Mesenchymal stem cell (in vitro differentiated cells and primary cell): ENCODE data around the gene SPTBN1.

ENCODE experiments used
- DNase-seq: peaks from one replicate; pipeline ENCODE4 v3.0.0-alpha.2; 2013
- H2AFZ ChIP-seq: one replicate; pipeline ENCODE4 v1.6.1; 2013; ENCODE audit warnings: low read depth, mild to moderate bottlenecking, control low read depth, inconsistent platforms, low read length, moderate library complexity
- H2AK5ac ChIP-seq: 2 replicates; pipeline ENCODE4 v1.6.1; 2013; ENCODE audit warnings: low read length, moderate library complexity, mild to moderate bottlenecking, inconsistent platforms; ENCODE audit not compliant: severe bottlenecking
- H2BK120ac ChIP-seq: one replicate; pipeline ENCODE4 v1.6.1; 2013; ENCODE audit warnings: low read depth, mild to moderate bottlenecking, inconsistent platforms, low read length, moderate library complexity
- H2BK12ac ChIP-seq, 2 experiments: one replicate each; pipeline ENCODE4 v1.6.1; 2013; ENCODE audit warnings: inconsistent platforms in 2 of 2, low read length in 2 of 2, mild to moderate bottlenecking in 2 of 2, moderate library complexity in 2 of 2, control low read depth in 1 of 2
- H2BK15ac ChIP-seq: one replicate; pipeline ENCODE4 v1.6.1; 2013; ENCODE audit warnings: mild to moderate bottlenecking, low read depth, inconsistent platforms; ENCODE audit not compliant: poor library complexity, severe bottlenecking
- H2BK5ac ChIP-seq: 2 replicates; pipeline ENCODE4 v1.6.1; 2013; ENCODE audit warnings: low read depth, mild to moderate bottlenecking, low read length, control low read depth, inconsistent platforms; ENCODE audit not compliant: poor library complexity, severe bottlenecking
- H3K14ac ChIP-seq, 2 experiments: one replicate each; pipeline ENCODE4 v1.6.1; 2013; ENCODE audit warnings: inconsistent platforms in 2 of 2, low read length in 2 of 2, control low read depth in 1 of 2, mild to moderate bottlenecking in 1 of 2, moderate library complexity in 1 of 2
- H3K18ac ChIP-seq, 2 experiments: one replicate each; pipeline ENCODE4 v1.6.1; 2013; ENCODE audit warnings: inconsistent platforms in 2 of 2, low read length in 2 of 2, control low read depth in 1 of 2, low read depth in 1 of 2, mild to moderate bottlenecking in 1 of 2
- H3K23ac ChIP-seq, 2 experiments: one replicate each; pipeline ENCODE4 v1.6.1; 2013; ENCODE audit warnings: inconsistent platforms in 2 of 2, low read length in 2 of 2, mild to moderate bottlenecking in 2 of 2, moderate library complexity in 2 of 2, control low read depth in 1 of 2
- H3K27ac ChIP-seq: 2 replicates; pipeline ENCODE4 v1.5.1; 2013; ENCODE audit warnings: mild to moderate bottlenecking, moderate library complexity, low read length, control low read depth, inconsistent platforms; ENCODE audit not compliant: poor library complexity, severe bottlenecking
- H3K27me3 ChIP-seq, 2 experiments: 2 replicates each; pipeline versions ENCODE4 v1.6.1 to v1.7.0; 2013; ENCODE audit warnings: low read length in 2 of 2, mild to moderate bottlenecking in 2 of 2, moderate library complexity in 2 of 2, control low read depth in 1 of 2, inconsistent platforms in 1 of 2; ENCODE audit not compliant: control insufficient read depth in 1 of 2, insufficient read depth in 1 of 2
- H3K36me3 ChIP-seq, 2 experiments: 2 replicates each; pipeline versions ENCODE4 v1.6.1 to v1.7.0; 2013; ENCODE audit warnings: low read length in 2 of 2, control low read depth in 1 of 2, inconsistent platforms in 1 of 2, low read depth in 1 of 2, mild to moderate bottlenecking in 1 of 2; ENCODE audit not compliant: insufficient read depth in 2 of 2, control insufficient read depth in 1 of 2
- H3K4ac ChIP-seq, 2 experiments: one replicate each; pipeline ENCODE4 v1.6.1; 2013; ENCODE audit warnings: inconsistent platforms in 2 of 2, low read length in 2 of 2, mild to moderate bottlenecking in 2 of 2, moderate library complexity in 2 of 2, control low read depth in 1 of 2, low read depth in 1 of 2
- H3K4me1 ChIP-seq: 2 replicates; pipeline ENCODE4 v1.6.1; 2013; ENCODE audit warnings: low read depth, low read length, control low read depth; ENCODE audit not compliant: control insufficient read depth, insufficient read depth
- H3K4me2 ChIP-seq: 2 replicates; pipeline ENCODE4 v1.6.1; 2013; ENCODE audit warnings: low read length, mild to moderate bottlenecking, inconsistent platforms; ENCODE audit not compliant: poor library complexity, severe bottlenecking
- H3K4me3 ChIP-seq, 2 experiments: 2 replicates each; pipeline versions ENCODE4 v1.5.1 to v1.7.0; 2013; ENCODE audit warnings: low read length in 2 of 2, mild to moderate bottlenecking in 2 of 2, control low read depth in 1 of 2, low read depth in 1 of 2; ENCODE audit not compliant: insufficient read depth in 1 of 2
- H3K79me1 ChIP-seq: replicated peaks from 2 replicates; pipeline ENCODE4 v1.6.1; 2013; ENCODE audit warnings: mild to moderate bottlenecking, control low read depth, low read length, inconsistent platforms; ENCODE audit not compliant: poor library complexity, severe bottlenecking
- H3K9ac ChIP-seq: 2 replicates; pipeline ENCODE4 v1.7.0; 2013; ENCODE audit warnings: mild to moderate bottlenecking, low read length, moderate library complexity
- H3K9me3 ChIP-seq: 2 replicates; pipeline ENCODE4 v1.7.0; 2013; ENCODE audit warnings: mild to moderate bottlenecking, low read length; ENCODE audit not compliant: control insufficient read depth
- H4K8ac ChIP-seq: one replicate; pipeline ENCODE4 v1.6.1; 2013; ENCODE audit warnings: inconsistent platforms, mild to moderate bottlenecking, low read length, moderate library complexity
- H4K91ac ChIP-seq: one replicate; pipeline ENCODE4 v1.6.1; 2013; ENCODE audit warnings: mild to moderate bottlenecking, low read length, inconsistent platforms
- WGBS: methylation state at CpG from one replicate; pipeline ENCODE4 v1.1.7; 2013; ENCODE audit warnings: mixed read lengths; 5-methylcytosine and 5-hydroxymethylcytosine counted together

SPTBN1 gene

GRCh38 chr2:54626131-54626530 lies 170.0 kb downstream of the SPTBN1 start:
- H3K14ac ChIP-seq, result no peak overlapping the region
- no peak overlapping the region for H3K27ac ChIP-seq
- H2AK5ac ChIP-seq, result no peak overlapping the region
- H3K36me3 ChIP-seq, result peaks cover 59 to 95% of the 10 kb centered on the region in 2 experiments
- H2BK5ac ChIP-seq, result no peak overlapping the region
- H2AFZ ChIP-seq, result no peak overlapping the region
- peaks cover 32% of the 10 kb centered on the region for H3K79me1 ChIP-seq
- H3K4me1 ChIP-seq, result peaks cover 15% of the 10 kb centered on the region
- H3K4me3 ChIP-seq, result no peak overlapping the region
- H3K18ac ChIP-seq, result no peak overlapping the region
- no peak for DNase-seq
- H3K4ac ChIP-seq, result no peak overlapping the region
- H3K4me2 ChIP-seq, result no peak overlapping the region
- H4K91ac ChIP-seq, result no peak overlapping the region
- H2BK120ac ChIP-seq, result no peak overlapping the region
- no peaks in the 10 kb centered on the region for H3K27me3 ChIP-seq
- no peak overlapping the region for H3K9ac ChIP-seq
- H3K9me3 ChIP-seq, result no peaks in the 10 kb centered on the region
- H3K23ac ChIP-seq, result no peak overlapping the region
- no peak overlapping the region for H4K8ac ChIP-seq
- WGBS, result 89% methylated on average over 7 of the region's 7 CpGs
- no peak overlapping the region for H2BK12ac ChIP-seq
- H2BK15ac ChIP-seq, result no peak overlapping the region

- H3K9me3 ChIP-seq, result no peaks in the 10 kb centered on the region
- peaks cover 15% of the 10 kb centered on the region for H3K4me1 ChIP-seq
- no peak overlapping the region for H3K23ac ChIP-seq
- H2AK5ac ChIP-seq, result peak overlapping the region; percentile 12
- peaks cover 28% of the 10 kb centered on the region for H3K79me1 ChIP-seq
- H3K14ac ChIP-seq, result no peak overlapping the region
- no peak overlapping the region for H2BK120ac ChIP-seq
- no peak overlapping the region for H2BK12ac ChIP-seq
- no peak overlapping the region for H3K27ac ChIP-seq
- H3K9ac ChIP-seq, result no peak overlapping the region
- H4K8ac ChIP-seq, result peak overlapping the region; percentile 55
- no peak overlapping the region for H3K18ac ChIP-seq
- H3K4me2 ChIP-seq, result no peak overlapping the region
- H3K27me3 ChIP-seq, result no peaks in the 10 kb centered on the region
- DNase-seq, result no peak
- peaks cover 64 to 95% of the 10 kb centered on the region in 2 experiments for H3K36me3 ChIP-seq
- H4K91ac ChIP-seq, result no peak overlapping the region
- H2AFZ ChIP-seq, result no peak overlapping the region
- H2BK5ac ChIP-seq, result no peak overlapping the region
- H3K4ac ChIP-seq, result no peak overlapping the region
- no peak overlapping the region for H2BK15ac ChIP-seq
- WGBS, result 100% methylated on average over 2 of the region's 2 CpGs
- no peak overlapping the region for H3K4me3 ChIP-seq
These were observed 170.8 kb downstream of the SPTBN1 start for GRCh38 chr2:54626884-54627283.

- H3K4me1 ChIP-seq, result peaks cover 19% of the 10 kb centered on the region
- H3K36me3 ChIP-seq, result peaks cover 65 to 94% of the 10 kb centered on the region in 2 experiments
- no peak overlapping the region for H3K4ac ChIP-seq
- no peak overlapping the region for H4K8ac ChIP-seq
- H2AK5ac ChIP-seq, result no peak overlapping the region
- no peak overlapping the region for H3K4me2 ChIP-seq
- no peak overlapping the region for H3K23ac ChIP-seq
- no peak overlapping the region for H3K4me3 ChIP-seq
- DNase-seq, result no peak
- no peak overlapping the region for H2BK120ac ChIP-seq
- no peak overlapping the region for H3K27ac ChIP-seq
- no peak overlapping the region for H3K18ac ChIP-seq
- no peak overlapping the region for H4K91ac ChIP-seq
- peaks cover 24% of the 10 kb centered on the region for H3K79me1 ChIP-seq
- over 99% methylated on average over 6 of the region's 6 CpGs for WGBS
- no peak overlapping the region for H2BK15ac ChIP-seq
- no peak overlapping the region for H2BK12ac ChIP-seq
- H2BK5ac ChIP-seq, result no peak overlapping the region
- H3K14ac ChIP-seq, result no peak overlapping the region
- H2AFZ ChIP-seq, result no peak overlapping the region
- no peaks in the 10 kb centered on the region for H3K27me3 ChIP-seq
- no peak overlapping the region for H3K9ac ChIP-seq
- H3K9me3 ChIP-seq, result no peaks in the 10 kb centered on the region
These were observed 171.8 kb downstream of the SPTBN1 start for GRCh38 chr2:54627973-54628372.

GRCh38 chr2:54628418-54628817 lies 172.3 kb downstream of the SPTBN1 start:
- 91% methylated on average over 5 of the region's 5 CpGs for WGBS
- no peak overlapping the region for H2BK120ac ChIP-seq
- no peak overlapping the region for H4K91ac ChIP-seq
- no peak overlapping the region for H2AFZ ChIP-seq
- H3K27me3 ChIP-seq, result no peaks in the 10 kb centered on the region
- no peak overlapping the region for H2BK15ac ChIP-seq
- H2BK12ac ChIP-seq, result no peak overlapping the region
- peaks cover 22% of the 10 kb centered on the region for H3K4me1 ChIP-seq
- H3K23ac ChIP-seq, result no peak overlapping the region
- H4K8ac ChIP-seq, result no peak overlapping the region
- H3K18ac ChIP-seq, result no peak overlapping the region
- no peaks in the 10 kb centered on the region for H3K9me3 ChIP-seq
- H3K9ac ChIP-seq, result no peak overlapping the region
- no peak overlapping the region for H2AK5ac ChIP-seq
- H3K79me1 ChIP-seq, result peaks cover 23% of the 10 kb centered on the region
- DNase-seq, result no peak
- no peak overlapping the region for H3K4ac ChIP-seq
- peaks cover 65 to 92% of the 10 kb centered on the region in 2 experiments for H3K36me3 ChIP-seq
- no peak overlapping the region for H3K27ac ChIP-seq
- no peak overlapping the region for H3K4me3 ChIP-seq
- no peak overlapping the region for H3K4me2 ChIP-seq
- H2BK5ac ChIP-seq, result no peak overlapping the region
- H3K14ac ChIP-seq, result no peak overlapping the region
